Endothelial cell of umbilical vein (primary cell): ENCODE data around the gene PLK1. TPM values are rescaled to one million over a fixed set of nuclear protein-coding genes. Genes with fewer than 3 reads are reported as not detected.

Experiments
- BruUV-seq: library from RNA; stranded (reverse); fragments of 400-500 nt; replicated peaks from 2 replicates; lab custom pipeline; 2021; lab: Mats Ljungman, UMichigan
- CTCF ChIA-PET: fragments of 300-600, 350-600 bp; sonication (Branson Sonifier 250); formaldehyde crosslinking; loops from one replicate; lab custom pipeline; 2021; ENCODE audit warnings: antibody characterized with exemption, inconsistent platforms; lab: Charles Lee
- POLR2A ChIA-PET: fragments of 300-600, 350-600 bp; sonication (Branson Sonifier 250); formaldehyde crosslinking; loops from one replicate; lab custom pipeline; 2021; ENCODE audit warnings: antibody characterized with exemption, inconsistent platforms; lab: Charles Lee
- DNase-seq: peaks from one replicate; pipeline ENCODE4 v3.0.0-alpha.2; 2011; ENCODE audit warnings: low read depth, low spot score
- FAIRE-seq: peaks from 2 replicates; lab custom pipeline; 2011; peaks lifted over from hg19 to GRCh38; lab: Jason Lieb, UNC
- H2AFZ ChIP-seq: 2 replicates; pipeline ENCODE4 v1.6.0; 2012; ENCODE audit warnings: low read depth, low read length, control low read depth, inconsistent platforms
- H3K27ac ChIP-seq: 2 replicates; pipeline ENCODE4 v1.5.1; 2011; ENCODE audit warnings: low read depth, mild to moderate bottlenecking, control low read depth, low read length, moderate library complexity; ENCODE audit not compliant: insufficient read depth
- H3K27me3 ChIP-seq, 2 experiments: 2 replicates each; pipeline versions ENCODE4 v1.6.0 to v1.6.1; 2011; ENCODE audit warnings: low read length in 2 of 2, mixed read lengths in 1 of 2; ENCODE audit not compliant: control insufficient read depth in 2 of 2, insufficient read depth in 2 of 2
- H3K36me3 ChIP-seq, 2 experiments: 2 replicates in 1 of 2; 3 replicates in 1 of 2; pipeline ENCODE4 v1.5.1; 2011; ENCODE audit warnings: low read length in 2 of 2, mild to moderate bottlenecking in 1 of 2, moderate library complexity in 1 of 2; ENCODE audit not compliant: control insufficient read depth in 2 of 2, insufficient read depth in 2 of 2; ENCODE audit errors: extremely low read depth in 1 of 2
- H3K4me1 ChIP-seq: 3 replicates; pipeline ENCODE4 v1.5.1; 2011; ENCODE audit warnings: mild to moderate bottlenecking, low read length; ENCODE audit not compliant: control insufficient read depth, insufficient read depth; ENCODE audit errors: extremely low read depth
- H3K4me2 ChIP-seq: 2 replicates; pipeline ENCODE4 v1.6.1; 2011; ENCODE audit warnings: low read length, control low read depth, mixed read lengths; ENCODE audit not compliant: insufficient read depth
- H3K4me3 ChIP-seq, 3 experiments: fragments of 200-600 bp in 1 of 3; sonication (generic), shearing (Covaris generic) in 1 of 3; replicated peaks in 1 of 3; 2 replicates each; pipeline ENCODE4 v1.5.1; 2011 to 2016; ENCODE audit warnings: control low read depth in 3 of 3, low read length in 3 of 3, mild to moderate bottlenecking in 2 of 3, inconsistent platforms in 1 of 3, low read depth in 1 of 3, moderate library complexity in 1 of 3; ENCODE audit not compliant: insufficient read depth in 1 of 3
- H3K79me2 ChIP-seq: 2 replicates; pipeline ENCODE4 v1.6.0; 2012; ENCODE audit warnings: low read length, inconsistent platforms; ENCODE audit not compliant: control insufficient read depth, insufficient read depth
- H3K9ac ChIP-seq: replicated peaks from 2 replicates; pipeline ENCODE3; 2011; ENCODE audit warnings: low read length, control low read depth; ENCODE audit not compliant: insufficient read depth; ENCODE audit errors: extremely low read depth
- H3K9me1 ChIP-seq: replicated peaks from 3 replicates; pipeline ENCODE4 v1.6.0; 2011; ENCODE audit warnings: mild to moderate bottlenecking, low read length; ENCODE audit not compliant: control insufficient read depth, insufficient read depth; ENCODE audit errors: extremely low read depth
- H3K9me3 ChIP-seq: replicated peaks from 2 replicates; pipeline ENCODE4 v1.5.1; 2012; ENCODE audit warnings: low read length, inconsistent platforms; ENCODE audit not compliant: control insufficient read depth, insufficient read depth
- H4K20me1 ChIP-seq: replicated peaks from 2 replicates; pipeline ENCODE3; 2011; ENCODE audit warnings: mild to moderate bottlenecking, low read length; ENCODE audit not compliant: control insufficient read depth, insufficient read depth; ENCODE audit errors: extremely low read depth
- EZH2 ChIP-seq: IDR thresholded peaks from 2 replicates; pipeline ENCODE4 v1.6.1; 2012; ENCODE audit warnings: borderline replicate concordance, low read depth, mild to moderate bottlenecking, moderate library complexity, low read length, inconsistent platforms; ENCODE audit not compliant: severe bottlenecking
- FOS ChIP-seq: IDR thresholded peaks from 2 replicates; pipeline ENCODE4 v1.6.1; 2011; ENCODE audit warnings: mild to moderate bottlenecking, low read length, moderate library complexity, borderline replicate concordance; ENCODE audit not compliant: insufficient read depth
- GATA2 ChIP-seq: IDR thresholded peaks from 2 replicates; pipeline ENCODE4 v1.7.0; 2011; ENCODE audit warnings: low read depth, mild to moderate bottlenecking, moderate library complexity, mixed read lengths, low read length; ENCODE audit not compliant: insufficient read length, insufficient read depth
- JUN ChIP-seq: IDR thresholded peaks from 2 replicates; pipeline ENCODE4 v1.6.1; 2011; ENCODE audit warnings: borderline replicate concordance, low read depth; ENCODE audit not compliant: insufficient read length, insufficient read depth
- MAX ChIP-seq: IDR thresholded peaks from 2 replicates; pipeline ENCODE4 v1.6.1; 2011; ENCODE audit not compliant: insufficient read depth, insufficient read length
- MYC ChIP-seq: IDR thresholded peaks from one replicate; pipeline ENCODE4 v1.6.1; 2011; ENCODE audit warnings: mild to moderate bottlenecking, low read depth, low read length
- POLR2A ChIP-seq: IDR thresholded peaks from 2 replicates; pipeline ENCODE4 v1.6.1; 2012; ENCODE audit warnings: low read depth, mild to moderate bottlenecking, control low read depth, low read length
- POLR2AphosphoS5 ChIP-seq: IDR thresholded peaks from 2 replicates; pipeline ENCODE4 v1.6.1; 2012; ENCODE audit warnings: low read depth, mild to moderate bottlenecking, control low read depth, low read length, moderate library complexity; ENCODE audit not compliant: insufficient read depth
- dilution Hi-C: fragments of 300-500 bp; cut with MboI; formaldehyde crosslinking; loops from one replicate; pipeline ENCODE4 v1.15.0; 2019; ENCODE audit warnings: low sequenced_read_pairs; ENCODE audit not compliant: extremely low pct_ligation_motif_present
- intact Hi-C: fragments of 100-400 bp; cut with micrococcal nuclease; formaldehyde crosslinking; loops from one replicate; pipeline ENCODE4 v1.10.0; 2022
- polyA plus RNA-seq, 4 experiments: library from polyadenylated mRNA; depleted of rRNA in 3 of 4; stranded (reverse) in 3 of 4; unstranded in 1 of 4; fragments of >200 nt; gene quantifications; 2 replicates each; pipeline versions ENCODE4 v1.2.1 to v1.2.3, GENCODE V29; 2011 to 2012; ENCODE audit warnings: missing spikeins in 1 of 4
- total RNA-seq: library from RNA; stranded (reverse); gene quantifications from 2 replicates; pipeline ENCODE4 v1.2.3, GENCODE V29; 2021
- TF ChIP-seq, protein P1 (sequence below), 2 donors: IDR thresholded peaks; 1 replicate in 1 of 2; 2 replicates in 1 of 2; pipeline ENCODE4 v1.5.1; 2011; ENCODE audit warnings: low read length in 2 of 2, mild to moderate bottlenecking in 2 of 2, moderate library complexity in 2 of 2, control low read depth in 1 of 2, inconsistent platforms in 1 of 2, low read depth in 1 of 2; ENCODE audit not compliant: insufficient read depth in 1 of 2; ENCODE audit errors: extremely low read depth in 1 of 2

PLK1 gene
- total and polyA plus RNA-seq, 2 donors (not counting 3 experiments of a cell fraction or from before 2014, with no cell fraction given) = 94.9 to 109 TPM

DNA sequence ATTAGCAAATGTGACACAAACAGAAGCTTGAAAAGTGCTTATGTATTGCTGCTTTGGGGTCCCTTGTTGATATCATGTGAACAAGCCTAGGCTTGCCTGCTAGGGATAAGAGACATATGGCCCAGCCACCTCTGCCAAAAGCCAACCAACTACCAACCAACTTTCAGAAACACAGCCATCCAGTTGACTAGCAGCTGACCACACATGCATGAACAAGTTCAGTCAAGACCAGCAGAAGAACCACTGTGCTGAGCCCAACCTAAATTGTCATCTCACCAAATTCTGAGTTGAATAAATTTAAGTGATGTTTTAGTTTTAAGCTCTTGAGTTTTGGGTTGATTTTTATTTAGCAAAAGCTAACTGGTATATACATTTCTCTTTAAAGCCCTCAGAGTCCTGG is 30.8 kb downstream of the PLK1 start:
- FAIRE-seq (no peak), DNase-seq (no peak)
- TF ChIP-seq EZH2 = no peak
- TF ChIP-seq JUN = no peak
- TF ChIP-seq MYC = no peak
- TF ChIP-seq FOS = no peak
- TF ChIP-seq POLR2AphosphoS5 = no peak
- TF ChIP-seq GATA2 = no peak
- TF ChIP-seq MAX = no peak
- TF ChIP-seq, protein P1, sequence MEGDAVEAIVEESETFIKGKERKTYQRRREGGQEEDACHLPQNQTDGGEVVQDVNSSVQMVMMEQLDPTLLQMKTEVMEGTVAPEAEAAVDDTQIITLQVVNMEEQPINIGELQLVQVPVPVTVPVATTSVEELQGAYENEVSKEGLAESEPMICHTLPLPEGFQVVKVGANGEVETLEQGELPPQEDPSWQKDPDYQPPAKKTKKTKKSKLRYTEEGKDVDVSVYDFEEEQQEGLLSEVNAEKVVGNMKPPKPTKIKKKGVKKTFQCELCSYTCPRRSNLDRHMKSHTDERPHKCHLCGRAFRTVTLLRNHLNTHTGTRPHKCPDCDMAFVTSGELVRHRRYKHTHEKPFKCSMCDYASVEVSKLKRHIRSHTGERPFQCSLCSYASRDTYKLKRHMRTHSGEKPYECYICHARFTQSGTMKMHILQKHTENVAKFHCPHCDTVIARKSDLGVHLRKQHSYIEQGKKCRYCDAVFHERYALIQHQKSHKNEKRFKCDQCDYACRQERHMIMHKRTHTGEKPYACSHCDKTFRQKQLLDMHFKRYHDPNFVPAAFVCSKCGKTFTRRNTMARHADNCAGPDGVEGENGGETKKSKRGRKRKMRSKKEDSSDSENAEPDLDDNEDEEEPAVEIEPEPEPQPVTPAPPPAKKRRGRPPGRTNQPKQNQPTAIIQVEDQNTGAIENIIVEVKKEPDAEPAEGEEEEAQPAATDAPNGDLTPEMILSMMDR (IDR thresholded peaks at IDR 0.05; ENCODE audit: extremely low read depth in 1 of 2, insufficient read depth in 1 of 2, low read depth in 1 of 2, low read length in 2 of 2) = no peak
- TF ChIP-seq POLR2A = no peak
- Histone ChIP-seq H3K4me3 (no peak overlapping the region), H4K20me1 (no peaks in the 10 kb centered on the region), H3K79me2 (no peaks in the 10 kb centered on the region), H3K9ac (no peak overlapping the region), H3K4me1 (no peaks in the 10 kb centered on the region), H3K27ac (no peak overlapping the region), H3K9me3 (no peaks in the 10 kb centered on the region), H2AFZ (no peak overlapping the region), H3K4me2 (no peak overlapping the region), H3K36me3 (no peaks in the 10 kb centered on the region), H3K9me1 (no peaks in the 10 kb centered on the region), H3K27me3 (peaks cover 13 to 20% of the 10 kb centered on the region in 2 experiments)
- CTCF ChIA-PET = no interaction called here
- BruUV-seq = no TSS peak
- POLR2A ChIA-PET = no interaction called here
- dilution Hi-C loops (no loop called here), intact Hi-C loops (no loop called here)
